GM19099 (cell line): ENCODE measurements around the gene HIPK2.

Source experiments
- POLR2A ChIP-seq: IDR thresholded peaks from 3 replicates; pipeline ENCODE4 v1.6.1; 2011; ENCODE audit warnings: low read depth; ENCODE audit not compliant: insufficient read length; ENCODE audit errors: extremely low read depth

Gene HIPK2

GRCh38 chr7:139572071-139572470 lies 205.7 kb downstream of the HIPK2 start:
- TF ChIP-seq POLR2A, result no peak

- no peak for TF ChIP-seq POLR2A
Observed at GRCh38 chr7:139571651-139572050, 206.1 kb downstream of the HIPK2 start.

- no peak for TF ChIP-seq POLR2A
Observed at GRCh38 chr7:139571190-139571589, 206.6 kb downstream of the HIPK2 start.

- no peak for TF ChIP-seq POLR2A
Observed at GRCh38 chr7:139570626-139571025, 207.2 kb downstream of the HIPK2 start.

- TF ChIP-seq POLR2A, result no peak
Observed at GRCh38 chr7:139570119-139570518, 207.7 kb downstream of the HIPK2 start.

- TF ChIP-seq POLR2A, result no peak
Observed at GRCh38 chr7:139568813-139569490, 208.8 kb downstream of the HIPK2 start.

- no peak for TF ChIP-seq POLR2A
Observed at GRCh38 chr7:139568346-139568675, 209.5 kb downstream of the HIPK2 start.

- TF ChIP-seq POLR2A, result no peak
Observed at GRCh38 chr7:139567647-139568345, 210.0 kb downstream of the HIPK2 start.

GRCh38 chr7:139566736-139567646 lies 210.8 kb downstream of the HIPK2 start:
- no peak for TF ChIP-seq POLR2A

GRCh38 chr7:139566075-139566474 lies 211.7 kb downstream of the HIPK2 start:
- no peak for TF ChIP-seq POLR2A

- no peak for TF ChIP-seq POLR2A
Observed at GRCh38 chr7:139563856-139564255, 213.9 kb downstream of the HIPK2 start.

GRCh38 chr7:139562961-139563565 lies 214.7 kb downstream of the HIPK2 start:
- TF ChIP-seq POLR2A, result no peak

GRCh38 chr7:139562491-139562890 lies 215.3 kb downstream of the HIPK2 start:
- TF ChIP-seq POLR2A, result no peak

- no peak for TF ChIP-seq POLR2A
Observed at GRCh38 chr7:139560678-139561077, 217.1 kb downstream of the HIPK2 start.

- TF ChIP-seq POLR2A, result no peak
Observed at GRCh38 chr7:139560199-139560598, 217.6 kb downstream of the HIPK2 start.

- TF ChIP-seq POLR2A, result no peak
Observed at GRCh38 chr7:139559364-139560105, 218.3 kb downstream of the HIPK2 start.
